Measurements from ENCODE around the gene PRSS53.
A peak's percentile ranks its signal among the peaks of the same experiment; 100 is the strongest.

Gene PRSS53

DNA sequence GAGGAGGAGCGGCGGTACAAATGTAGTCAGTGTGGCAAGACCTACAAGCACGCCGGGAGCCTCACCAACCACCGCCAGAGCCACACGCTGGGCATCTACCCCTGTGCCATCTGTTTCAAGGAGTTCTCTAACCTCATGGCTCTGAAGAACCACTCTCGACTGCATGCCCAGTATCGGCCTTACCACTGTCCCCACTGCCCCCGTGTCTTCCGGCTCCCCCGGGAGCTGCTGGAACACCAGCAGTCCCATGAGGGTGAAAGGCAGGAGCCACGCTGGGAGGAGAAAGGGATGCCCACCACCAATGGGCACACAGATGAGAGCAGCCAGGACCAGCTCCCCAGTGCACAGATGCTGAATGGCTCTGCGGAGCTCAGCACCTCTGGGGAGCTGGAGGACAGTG lies 11.7 kb downstream of the PRSS53 start:
- DNase-seq, result no peak

DNA sequence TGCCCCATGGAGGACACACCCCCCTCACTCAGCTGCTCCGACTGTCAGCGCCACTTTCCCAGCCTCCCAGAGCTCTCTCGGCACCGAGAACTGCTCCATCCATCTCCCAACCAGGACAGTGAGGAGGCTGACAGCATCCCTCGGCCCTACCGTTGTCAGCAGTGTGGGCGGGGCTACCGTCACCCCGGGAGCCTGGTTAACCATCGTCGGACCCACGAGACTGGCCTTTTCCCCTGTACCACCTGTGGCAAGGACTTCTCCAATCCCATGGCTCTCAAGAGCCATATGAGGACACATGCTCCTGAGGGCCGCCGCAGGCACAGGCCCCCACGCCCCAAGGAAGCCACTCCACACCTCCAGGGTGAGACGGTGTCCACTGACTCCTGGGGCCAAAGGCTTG lies 12.4 kb downstream of the PRSS53 start:
- no peak for DNase-seq

DNA sequence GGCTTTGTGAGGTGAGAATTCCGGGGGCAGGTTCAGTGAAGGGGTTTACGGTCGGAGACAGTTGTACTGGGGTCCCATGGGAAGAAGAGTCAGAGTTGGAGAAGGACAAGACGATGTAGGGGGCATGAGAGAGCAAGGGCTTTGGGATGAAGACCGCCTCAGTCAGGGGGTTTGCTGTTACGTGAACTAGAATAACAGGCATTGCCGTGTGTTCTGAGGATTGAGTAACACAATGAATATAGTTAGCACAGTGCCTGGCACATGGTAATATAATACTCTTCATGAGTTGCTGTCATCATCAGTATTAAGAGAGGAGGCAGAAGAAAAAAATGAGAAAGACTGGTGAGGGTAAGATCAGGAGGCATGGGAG lies 13.9 kb downstream of the PRSS53 start:
- no peak for DNase-seq

DNA sequence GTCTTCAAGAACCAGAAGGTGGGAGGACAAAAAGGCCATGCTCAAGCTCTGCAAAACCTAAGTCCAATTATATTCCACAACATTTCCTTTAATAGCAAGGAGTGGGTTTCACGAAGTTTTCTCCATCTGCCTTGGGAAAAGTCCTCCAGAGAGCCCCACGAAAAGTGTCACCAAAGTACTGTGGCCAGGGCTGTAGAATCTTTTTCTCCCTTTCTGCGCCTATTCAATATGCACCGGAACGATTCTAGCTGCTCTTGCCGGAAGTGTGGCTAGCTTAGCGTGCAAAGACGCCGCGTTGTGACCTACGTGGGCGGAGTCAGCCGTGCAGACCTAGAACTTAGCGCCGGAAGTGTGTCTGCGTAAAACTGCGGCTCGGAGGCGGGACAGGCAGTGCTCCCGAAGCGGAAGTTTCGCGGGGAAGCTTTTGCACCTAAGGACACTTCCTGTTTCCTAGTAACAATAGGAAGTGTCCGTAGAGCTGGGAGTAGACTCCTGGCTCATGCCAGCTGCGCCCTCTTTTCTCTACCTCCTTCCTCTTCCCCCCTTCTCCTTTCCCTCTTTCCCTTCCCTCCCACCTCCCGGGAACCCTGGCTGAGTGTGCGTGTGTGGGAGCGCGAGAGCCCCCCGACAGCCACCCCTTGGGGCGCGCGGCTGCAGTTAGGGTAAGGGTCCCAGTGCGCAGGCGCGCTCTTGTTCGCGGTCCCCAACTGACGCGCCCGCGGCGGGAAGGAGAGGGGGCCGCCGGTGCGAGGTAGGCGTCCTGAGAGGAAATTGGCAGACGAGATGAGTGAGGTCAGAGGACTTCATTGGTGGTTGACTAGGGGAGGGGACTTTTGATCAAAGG lies 14.6 kb downstream of the PRSS53 start, which contains the start of the genes ZNF646 and ZNF668:
TSS of gene ZNF646 (plus strand) at position 453 of the 844 bp plus-strand sequence. CDS start 1,903 bp downstream, outside the sequence.
TSS of gene ZNF668 (minus strand) at position 271 of the 844 bp plus-strand sequence. CDS start 9,781 bp downstream, outside the sequence.
- DNase-seq, result peak; percentile 93

DNA sequence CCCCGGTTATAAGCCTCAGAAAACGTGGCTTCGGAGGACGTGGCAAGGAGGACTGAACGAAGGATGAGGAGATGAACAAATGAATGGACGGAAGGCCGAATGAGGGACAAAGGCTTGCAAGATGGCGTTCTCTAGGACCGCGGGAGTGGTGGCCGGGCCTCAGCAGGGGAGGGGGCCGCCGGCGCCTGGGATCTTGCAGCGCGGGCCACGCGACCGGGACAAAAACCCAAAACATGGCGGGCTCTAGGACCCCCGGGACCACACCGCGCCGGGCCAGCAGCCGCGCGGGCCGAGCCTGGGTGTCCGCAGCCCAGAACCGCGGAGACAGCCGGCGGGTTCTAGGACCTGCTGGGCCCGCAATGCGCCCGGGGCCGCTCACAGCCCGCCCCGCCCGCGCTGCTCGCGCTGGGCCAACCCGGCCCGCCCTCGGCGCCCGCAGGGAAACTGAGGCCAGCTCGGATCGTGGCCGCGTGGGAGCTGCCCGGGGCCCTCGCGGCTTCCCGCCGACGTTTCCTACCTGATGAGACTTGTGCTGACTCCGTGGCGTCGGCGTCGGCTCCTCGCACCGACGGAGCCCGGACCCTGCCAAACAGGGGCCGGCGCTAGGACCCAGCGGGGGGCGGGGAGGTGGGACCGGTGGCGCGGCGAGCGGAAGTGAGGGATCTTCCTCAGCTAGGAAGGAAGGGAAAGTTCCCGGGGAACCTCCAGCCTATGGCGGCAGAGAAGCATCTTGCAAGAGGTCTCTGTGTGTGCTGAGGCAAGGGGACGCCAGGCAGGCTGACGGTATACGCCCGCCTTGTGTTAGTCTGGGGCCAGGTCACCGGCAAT lies 15.4 kb downstream of the PRSS53 start:
- DNase-seq, result peak; percentile 40

DNA sequence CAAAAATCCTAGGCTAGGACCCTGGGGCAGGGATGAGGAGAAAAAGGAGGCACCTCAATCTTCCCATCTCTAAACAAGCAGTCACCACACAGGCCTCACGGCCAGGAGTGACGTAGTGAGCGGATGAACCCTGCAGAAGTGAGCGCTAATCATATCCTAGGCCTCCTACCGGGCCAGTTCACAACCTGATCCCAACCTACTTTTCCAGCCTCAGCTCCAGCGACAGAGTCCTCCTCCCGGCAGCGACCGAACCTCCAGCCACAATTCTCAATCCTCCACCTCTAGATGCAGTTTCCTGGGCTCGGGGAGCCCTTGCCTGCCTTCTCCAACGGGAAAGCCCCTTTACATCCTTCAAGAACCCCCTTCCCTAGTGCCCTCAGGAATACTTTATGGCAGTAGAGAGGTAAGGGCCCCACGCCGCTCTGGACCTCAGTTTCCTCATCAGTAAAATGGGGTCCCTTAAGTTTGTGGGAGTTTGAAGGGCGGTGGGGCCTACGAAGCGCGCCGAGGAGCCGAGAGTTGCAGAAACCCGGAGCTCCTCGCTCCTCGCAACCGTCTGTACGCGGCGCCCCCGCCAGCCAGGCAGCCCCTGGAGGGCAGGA lies 16.1 kb downstream of the PRSS53 start:
- no peak for DNase-seq

DNA sequence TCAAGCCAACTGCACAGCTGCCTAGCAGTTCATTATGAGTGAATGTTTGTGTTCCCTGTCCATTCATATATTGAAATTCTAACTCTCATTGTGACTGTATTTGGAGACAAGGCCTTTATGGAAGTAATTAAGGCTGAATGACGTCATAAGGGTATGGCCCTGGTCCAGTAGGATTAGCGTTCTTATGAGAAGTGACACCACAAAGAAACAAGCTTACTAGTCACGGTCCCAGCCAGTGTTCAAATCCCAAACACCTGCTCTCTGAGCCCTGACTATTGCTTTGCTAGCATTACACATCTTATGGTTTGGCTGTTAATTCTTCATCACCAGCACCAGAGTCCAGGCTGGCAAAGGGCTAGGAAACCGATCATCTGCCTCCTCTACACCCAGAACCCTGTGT lies 16.9 kb downstream of the PRSS53 start:
- peak; percentile 60 for DNase-seq

DNA sequence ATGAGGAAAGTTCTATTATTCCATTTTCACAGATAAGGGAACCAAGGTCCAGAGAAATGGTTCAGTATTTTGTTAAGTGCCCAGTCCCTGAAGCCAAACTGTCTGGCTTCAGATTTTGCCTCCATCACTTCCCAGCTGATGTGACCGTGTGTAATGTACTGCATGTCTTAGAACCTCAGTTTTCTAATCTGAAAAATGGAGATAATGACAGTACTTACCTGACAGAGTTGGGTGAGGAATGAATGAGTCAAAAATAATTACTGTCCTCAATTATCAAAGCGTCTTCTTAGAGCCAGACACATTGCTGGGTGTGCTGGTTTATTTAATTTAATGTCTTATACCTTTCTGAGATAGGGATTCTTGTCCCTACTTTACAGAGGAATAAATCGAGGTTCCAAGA lies 21.4 kb downstream of the PRSS53 start:
- no peak for DNase-seq

DNA sequence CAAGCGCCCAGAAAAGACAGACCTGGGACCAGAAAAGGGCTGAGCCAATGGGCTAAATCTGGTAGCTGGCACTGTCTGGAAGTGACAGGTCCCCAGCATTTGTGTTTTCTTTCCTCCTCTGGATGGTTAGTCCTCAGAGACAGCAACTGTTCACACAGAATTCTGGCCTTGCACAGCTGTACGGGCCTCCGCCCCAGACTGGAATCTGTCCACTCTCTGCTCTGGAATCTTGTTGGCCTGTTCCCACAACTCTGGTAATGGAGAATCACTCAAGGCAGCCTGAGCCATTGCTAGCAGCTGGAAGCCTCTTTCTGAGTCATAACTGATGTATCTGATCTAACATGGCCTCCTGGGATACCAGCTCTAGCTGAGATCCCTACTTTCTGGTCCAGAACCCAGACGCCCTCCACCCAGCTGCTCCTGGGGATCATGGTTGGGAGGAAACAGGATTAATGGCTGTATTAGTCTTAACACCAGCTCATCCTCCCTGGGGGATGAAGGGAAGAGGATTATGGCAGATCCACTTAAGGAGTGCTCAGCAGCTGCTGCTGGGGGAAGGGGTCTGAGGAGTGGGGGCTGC lies 23.8 kb downstream of the PRSS53 start:
- no peak for DNase-seq

DNA sequence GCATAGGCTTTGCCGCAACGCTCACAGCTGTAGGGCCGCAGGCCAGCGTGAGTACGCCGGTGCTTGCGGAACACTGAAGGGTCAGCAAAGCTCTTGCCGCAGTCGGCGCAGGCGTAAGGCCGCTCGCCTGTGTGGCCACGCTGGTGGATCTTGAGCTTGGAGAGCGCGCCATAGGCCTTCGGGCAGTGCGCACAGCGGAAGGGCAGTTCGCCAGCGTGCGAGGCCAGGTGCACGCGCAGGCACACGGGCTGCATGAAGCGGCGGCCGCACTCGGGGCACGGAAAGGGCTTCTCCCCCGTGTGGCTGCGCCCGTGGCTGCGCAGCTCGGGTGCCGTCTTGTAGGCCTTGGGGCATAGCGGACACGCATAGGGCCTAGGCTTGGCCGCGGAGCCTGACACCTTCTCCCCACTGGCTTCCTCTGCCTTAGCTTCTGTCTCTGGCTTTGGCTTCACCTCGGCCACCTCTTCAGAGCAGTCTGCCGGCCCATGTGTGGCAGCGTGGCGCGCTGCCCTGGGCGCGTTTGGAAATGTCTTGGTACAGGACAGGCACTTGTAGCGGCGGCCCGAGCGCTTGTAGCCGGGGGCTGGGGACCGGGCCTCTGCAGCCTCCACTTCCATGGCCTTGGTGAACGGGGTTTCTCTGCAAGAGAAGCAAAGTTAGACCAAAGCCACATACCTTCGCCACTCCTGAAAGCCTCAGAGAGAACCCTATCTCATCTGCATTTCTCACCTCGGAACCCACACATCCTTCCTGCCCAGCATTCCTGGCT lies 24.7 kb downstream of the PRSS53 start:
- DNase-seq, result no peak

DNA sequence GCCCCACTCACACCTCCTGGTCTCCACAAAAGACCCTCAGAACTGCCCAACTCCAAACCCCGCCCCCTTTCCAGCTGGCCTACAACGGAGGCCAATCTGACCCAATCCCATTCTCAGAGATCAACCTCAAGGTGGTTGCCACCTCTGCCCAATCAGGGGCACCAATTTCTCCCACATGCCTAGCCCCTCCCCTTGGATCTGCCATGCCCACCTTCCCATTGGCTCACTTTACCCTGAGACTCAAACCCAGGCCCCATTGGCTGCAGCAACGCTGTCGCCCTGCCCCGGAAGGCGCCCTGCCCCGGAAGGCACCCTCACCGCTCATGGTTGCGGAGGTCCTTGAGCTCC lies 25.3 kb downstream of the PRSS53 start:
- DNase-seq, result no peak

DNA sequence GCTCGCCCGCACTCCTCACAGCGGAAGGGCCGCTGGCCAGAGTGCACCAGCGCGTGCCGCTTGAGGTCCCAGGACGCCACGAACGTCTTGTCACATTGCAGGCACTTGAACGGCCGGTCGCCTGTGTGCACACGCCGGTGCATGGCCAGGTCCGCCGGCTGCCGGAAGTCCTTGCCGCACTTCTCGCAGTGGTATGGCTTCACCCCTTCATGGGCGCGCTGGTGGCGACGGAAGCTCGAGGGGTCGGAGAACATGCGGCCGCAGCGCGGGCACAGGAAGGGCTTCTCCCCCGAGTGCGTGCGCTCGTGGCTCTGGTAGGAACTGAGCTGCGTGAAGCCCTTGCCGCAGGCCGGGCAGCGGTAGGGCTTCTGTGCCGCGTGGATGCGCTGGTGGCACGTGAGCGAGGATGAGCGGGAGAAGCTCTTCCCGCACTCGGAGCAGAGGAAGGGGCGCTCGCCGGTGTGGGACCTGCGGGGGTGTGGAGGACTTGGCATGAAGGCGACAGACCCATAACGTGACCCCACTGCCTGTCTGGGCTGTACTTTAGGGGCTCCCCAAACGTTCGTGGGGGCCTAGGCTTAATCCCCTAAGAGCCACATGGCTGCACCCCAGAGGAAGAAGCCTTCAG lies 26.8 kb downstream of the PRSS53 start:
- DNase-seq, result no peak

DNA sequence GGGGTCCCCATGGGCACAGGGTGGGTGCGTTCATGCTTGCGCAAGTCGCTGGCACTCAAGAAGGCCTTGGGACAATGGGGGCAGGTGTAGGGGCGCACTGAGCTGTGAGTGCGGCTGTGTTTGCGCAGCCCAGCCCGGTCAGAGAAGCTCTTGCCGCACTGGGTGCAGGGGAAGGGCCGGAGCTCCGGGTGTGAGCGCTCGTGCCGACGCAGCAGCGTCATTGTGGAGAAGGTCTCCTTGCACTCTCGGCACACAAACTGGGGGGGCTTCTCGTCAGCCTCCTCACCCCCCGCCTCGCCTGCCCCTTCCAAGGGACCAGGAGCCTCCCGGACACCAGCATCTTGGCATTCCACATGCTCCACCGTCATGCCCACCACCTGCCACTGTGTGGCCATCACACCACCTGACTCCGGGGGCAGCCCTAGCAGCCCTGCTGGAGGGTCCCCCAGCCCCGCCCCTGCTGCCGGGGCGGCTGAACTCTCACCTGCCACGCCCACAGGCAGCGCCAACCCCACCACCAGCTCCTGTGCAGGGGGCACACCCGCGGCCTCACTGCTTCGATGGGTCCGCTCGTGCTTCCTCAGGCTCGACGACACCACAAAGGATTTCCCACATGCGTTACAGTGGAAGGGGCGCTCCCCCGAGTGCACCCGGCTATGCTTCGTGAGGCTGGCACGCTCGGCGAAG lies 27.5 kb downstream of the PRSS53 start:
- DNase-seq, result no peak

DNA sequence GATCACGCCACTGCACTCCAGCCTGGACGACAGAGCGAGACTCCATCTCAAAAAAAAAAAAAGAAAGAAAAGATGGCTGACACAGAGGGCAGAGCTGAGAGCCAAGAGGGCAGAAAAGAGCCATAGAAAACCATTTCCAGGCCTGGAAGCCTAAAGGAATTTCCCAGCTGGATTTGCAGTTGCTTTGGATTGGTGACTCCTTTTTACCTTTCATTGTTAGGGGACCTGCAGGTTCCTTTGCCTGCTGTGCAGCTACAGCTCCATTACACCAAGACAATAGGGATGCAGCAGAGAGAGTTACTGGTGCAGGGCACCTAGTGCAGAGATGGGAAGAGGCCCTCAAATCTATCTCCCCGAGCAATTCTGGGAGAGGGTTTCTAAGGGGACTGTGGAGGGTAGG lies 33.1 kb downstream of the PRSS53 start:
- DNase-seq, result no peak

DNA sequence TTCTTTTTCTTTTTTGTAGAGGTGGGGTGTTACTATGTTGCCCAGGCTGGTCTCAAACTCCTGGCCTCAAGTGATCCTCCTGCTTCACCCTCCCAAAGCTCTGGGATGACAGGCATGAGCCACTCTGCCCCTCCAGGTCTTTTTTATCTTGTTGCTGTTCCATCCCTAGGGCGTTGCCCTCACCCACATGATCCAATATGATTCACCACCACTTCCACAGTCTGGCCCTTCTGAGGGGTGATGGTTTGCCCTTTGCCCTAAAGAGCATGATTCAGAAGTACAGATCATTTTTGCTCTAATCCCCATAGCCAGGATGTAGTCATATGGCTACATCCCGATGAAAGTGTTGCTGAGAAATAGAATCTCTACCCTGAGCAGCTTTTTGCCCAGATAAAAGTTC lies 36.6 kb downstream of the PRSS53 start:
- no peak for DNase-seq

DNA sequence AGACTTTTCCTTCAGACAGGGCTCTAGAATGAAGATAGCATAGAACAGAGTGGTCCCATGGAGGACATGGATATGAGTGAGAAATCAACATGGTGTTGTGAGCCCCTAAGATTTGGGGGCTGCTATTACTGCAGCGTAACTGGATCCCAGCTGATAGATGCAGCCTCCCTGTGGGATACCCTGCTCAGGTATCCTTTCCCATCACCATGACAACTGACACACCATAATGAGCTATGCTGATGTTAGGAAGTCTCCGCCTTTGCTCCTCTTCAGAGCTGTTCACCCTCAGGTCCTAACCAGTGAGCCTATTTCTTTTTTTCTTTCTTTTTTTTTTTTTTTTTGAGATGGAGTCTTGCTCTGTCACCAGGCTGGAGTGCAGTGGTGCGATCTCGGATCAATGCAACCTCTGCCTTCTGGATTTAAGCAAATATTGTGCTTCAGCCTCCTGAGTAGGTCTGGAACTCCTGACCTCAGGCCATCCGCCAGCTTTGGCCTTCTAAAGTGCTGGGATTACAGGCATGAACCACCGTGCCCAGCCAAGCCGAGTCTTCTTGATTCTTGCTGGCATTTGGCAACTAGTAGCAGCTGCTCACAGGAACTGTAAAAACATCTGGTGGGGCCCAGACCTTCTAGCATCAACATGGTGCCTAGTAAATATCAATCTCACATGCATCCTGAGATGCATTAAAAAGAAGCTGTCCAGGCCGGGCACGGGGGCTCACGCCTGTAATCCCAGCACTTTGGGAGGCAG lies 38.3 kb downstream of the PRSS53 start:
- no peak for DNase-seq

DNA sequence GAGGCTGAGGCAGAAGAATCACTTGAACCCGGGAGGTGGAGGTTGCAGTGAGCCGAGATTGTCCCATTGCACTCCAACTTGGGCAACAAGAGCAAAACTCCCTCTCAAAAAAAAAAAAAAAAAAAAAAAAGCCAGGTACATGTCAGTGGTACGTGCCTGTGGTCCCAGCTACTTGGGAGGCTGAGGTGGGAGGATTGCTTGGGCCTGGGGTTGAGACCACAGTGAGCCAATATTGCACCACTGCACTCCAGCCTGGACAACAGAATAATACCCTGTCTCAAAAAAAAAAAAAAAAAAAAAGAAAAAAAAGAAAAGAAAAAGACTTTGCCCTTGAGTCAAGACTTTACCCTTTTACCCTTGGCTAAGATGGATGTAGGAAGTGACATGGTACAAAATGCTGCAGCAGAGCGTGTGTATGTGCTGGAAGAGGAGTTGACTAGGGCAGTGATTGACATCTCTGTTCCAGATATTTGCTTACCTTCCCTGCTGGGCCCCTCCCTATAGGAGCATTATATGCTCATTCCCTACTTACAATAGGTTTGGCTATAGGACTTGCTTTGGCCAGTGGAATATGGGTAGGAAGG lies 44.8 kb downstream of the PRSS53 start:
- DNase-seq, result no peak

DNA sequence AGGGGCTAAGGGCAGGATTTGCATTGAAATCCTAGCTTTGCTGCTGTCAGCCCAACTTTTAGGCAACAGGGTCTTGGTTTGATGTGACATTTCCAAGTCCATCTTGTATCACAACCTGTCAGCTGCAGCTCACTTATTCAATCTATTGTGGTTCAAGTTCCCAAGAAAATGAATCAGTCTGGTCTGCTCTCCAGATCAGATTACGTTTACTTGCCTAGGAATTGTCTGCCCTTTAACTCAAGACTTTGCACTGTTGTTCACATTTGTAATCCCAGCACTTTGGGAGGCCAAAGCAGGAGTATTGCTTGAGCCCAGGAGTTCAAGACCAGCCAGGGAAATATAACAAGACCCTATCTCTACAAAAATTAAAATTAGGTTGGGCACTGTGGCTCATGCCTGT lies 45.4 kb downstream of the PRSS53 start:
- no peak for DNase-seq

DNA sequence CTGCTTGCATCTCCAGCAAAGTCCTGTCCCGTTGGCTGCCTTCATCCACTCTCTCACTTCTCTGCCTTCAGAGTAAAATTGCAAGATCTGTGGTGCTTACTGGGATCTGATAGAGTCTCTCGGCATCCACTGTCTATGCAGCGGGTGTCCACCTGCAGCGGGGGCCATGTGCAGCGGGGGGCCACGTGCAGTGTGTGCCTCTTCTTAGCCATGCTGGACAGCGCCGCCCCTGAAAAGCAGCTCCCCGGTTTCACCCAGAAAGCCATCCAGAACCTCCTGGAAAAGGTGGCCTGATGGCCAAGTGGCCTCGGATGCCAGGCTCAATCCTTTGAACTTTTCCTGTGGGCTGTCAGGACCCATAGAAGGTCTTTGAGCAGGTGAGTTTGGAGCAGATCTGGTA lies 45.9 kb downstream of the PRSS53 start:
- no peak for DNase-seq

DNA sequence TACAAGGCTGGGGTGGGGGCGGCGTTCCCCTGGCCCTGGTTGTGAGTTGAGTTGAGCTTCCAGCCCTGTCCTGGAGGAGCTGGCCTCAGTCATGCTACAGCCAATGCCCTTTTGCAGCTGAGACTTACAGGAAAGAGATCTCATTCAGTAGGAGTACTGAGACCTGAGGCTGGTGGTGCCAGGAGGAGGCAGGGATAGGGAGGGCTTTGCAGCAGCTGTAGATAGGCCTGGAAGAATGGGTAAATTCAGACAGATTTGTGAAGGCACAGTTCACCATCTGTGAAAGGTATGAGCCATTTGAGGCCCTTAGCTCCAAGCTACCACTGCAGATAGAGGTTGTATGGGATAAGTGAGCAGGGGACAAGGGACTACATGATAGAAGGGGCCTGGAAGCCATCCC lies 49.8 kb downstream of the PRSS53 start:
- DNase-seq, result no peak

Data from NCI-H2029 treated with DMSO at 0.1 percent for 48 hours (cell line).